Thyroid gland (tissue), 4 donors: ENCODE results near the gene SLC35D1.
A peak's percentile ranks its signal among the peaks of the same experiment; 100 is the strongest.

ENCODE experiments used
- CTCF ChIP-seq, 6 experiments: fragments of 200-600 bp in 3 of 6; fragments of 450-650 bp in 3 of 6; sonication (generic) in 3 of 6; IDR thresholded peaks; one replicate each; pipeline ENCODE4 v1.5.1; 2016 to 2019; ENCODE audit warnings: antibody characterized with exemption in 6 of 6, mild to moderate bottlenecking in 2 of 6, inconsistent platforms in 1 of 6, moderate library complexity in 1 of 6
- POLR2A ChIP-seq, 2 donors: fragments of 450-650 bp; IDR thresholded peaks; one replicate each; pipeline ENCODE4 v1.6.1; 2017; ENCODE audit warnings: antibody characterized with exemption in 2 of 2, mild to moderate bottlenecking in 2 of 2, moderate library complexity in 1 of 2

DNA sequence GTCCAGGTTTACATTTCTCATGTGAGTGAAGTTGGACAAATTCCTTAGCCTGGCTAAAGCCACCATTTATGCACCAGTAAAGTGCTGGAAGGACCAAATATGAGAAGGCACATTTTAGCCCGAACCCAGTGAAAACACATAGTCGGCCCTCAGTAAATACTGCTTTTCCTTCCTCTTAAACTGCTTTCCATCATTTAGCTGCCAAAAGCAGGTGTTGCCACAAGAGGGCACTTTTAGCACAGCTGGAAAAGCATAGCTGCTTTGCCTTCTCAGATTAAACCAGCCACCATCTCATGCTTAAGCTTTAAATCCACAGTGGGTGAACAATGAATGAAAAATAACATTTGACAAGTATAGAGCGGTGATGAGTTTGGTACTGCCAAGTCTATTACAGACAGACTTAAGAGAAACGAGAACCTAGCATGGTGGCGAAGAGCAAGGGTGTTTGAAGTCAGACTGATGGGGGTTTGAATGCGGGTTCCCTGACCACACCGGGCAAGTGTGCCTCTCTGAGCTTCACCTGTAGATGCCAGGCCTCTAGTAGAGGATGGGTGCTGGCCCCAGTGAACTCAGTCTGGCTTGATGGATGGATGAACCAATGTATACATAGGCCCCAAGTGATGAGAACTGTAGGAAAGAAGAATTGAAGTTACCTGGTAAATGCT is 57.8 kb downstream of the SLC35D1 start:
- TF ChIP-seq POLR2A (IDR thresholded peaks at IDR 0.05) (no peak), CTCF (IDR thresholded peaks at IDR 0.05) (peak; percentile 31 to 92 (median 74))
